ENCODE measurements around the gene PTH2.
"Not testable (repeated sequence)": the region's sequence is repeated elsewhere in the genome, so short reads cannot be mapped to it uniquely, and the experiment has no call there.

Gene PTH2

GRCh38 chr19:49378512-49378911 is 44.7 kb downstream of the PTH2 start:
- ATAC-seq (no peak), DNase-seq (no peak)

GRCh38 chr19:49374665-49375434 is 48.4 kb downstream of the PTH2 start:
- DNase-seq = no peak
- no peak for ATAC-seq

GRCh38 chr19:49373174-49373573 is 50.1 kb downstream of the PTH2 start:
- ATAC-seq, DNase-seq: not testable (repeated sequence)

Measured in stimulated activated naive CD8-positive, alpha-beta T cell treated with anti-CD3 and anti-CD28 coated beads, Interleukin-15, Interleukin-2, amounts not matched to agents 100 U/mL and 50 U/mL, for 24 hours (primary cell).